WTC11 (cell line): Measurements from ENCODE around the gene SLC4A8.

Source experiments
- CTCF ChIP-seq: fragments of 200-600 bp; IDR thresholded peaks from 2 replicates; pipeline ENCODE4 v1.8.0; 2022; ENCODE audit warnings: antibody characterized with exemption
- KAT7 ChIP-seq: sonication (generic); formaldehyde crosslinking; IDR thresholded peaks from 2 replicates; pipeline ENCODE4 v1.8.1; 2023; ENCODE audit warnings: missing genetic modification reagents, mild to moderate bottlenecking, borderline replicate concordance
- MXD4 ChIP-seq: fragments of 250-450 bp; sonication (Bioruptor Pico); IDR thresholded peaks from 2 replicates; pipeline ENCODE4 v1.8.0; 2021; ENCODE audit warnings: mild to moderate bottlenecking, moderate library complexity, borderline replicate concordance
- NFYB ChIP-seq: sonication (generic); formaldehyde crosslinking; conservative IDR thresholded peaks from 2 replicates; pipeline ENCODE4 v1.8.0; 2022; ENCODE audit warnings: low read depth, missing genetic modification reagents
- NR1H2 ChIP-seq: sonication (generic); formaldehyde crosslinking; IDR thresholded peaks from 2 replicates; pipeline ENCODE4 v1.9.0; 2021; ENCODE audit warnings: mild to moderate bottlenecking, moderate library complexity, missing genetic modification reagents
- NR3C1 ChIP-seq: sonication (generic); formaldehyde crosslinking; conservative IDR thresholded peaks from 2 replicates; pipeline ENCODE4 v1.8.1; 2023; ENCODE audit warnings: low read depth, mild to moderate bottlenecking, missing genetic modification reagents
- SP1 ChIP-seq: sonication (generic); formaldehyde crosslinking; conservative IDR thresholded peaks from 2 replicates; pipeline ENCODE4 v1.8.1; 2022; ENCODE audit warnings: missing genetic modification reagents
- ZNF423 ChIP-seq: fragments of 250-450 bp; sonication (Bioruptor Pico); IDR thresholded peaks from 2 replicates; pipeline ENCODE4 v2.1.2; 2022; ENCODE audit warnings: mild to moderate bottlenecking, moderate library complexity
- TF ChIP-seq, protein P1 (sequence below): sonication (generic); formaldehyde crosslinking; IDR thresholded peaks from 2 replicates; pipeline ENCODE4 v1.8.0; 2023; ENCODE audit warnings: missing genetic modification reagents
- TF ChIP-seq, protein P2 (sequence below): sonication (generic); formaldehyde crosslinking; IDR thresholded peaks from 2 replicates; pipeline ENCODE4 v1.8.1; 2022; ENCODE audit warnings: low read depth, missing genetic modification reagents, borderline replicate concordance

GRCh38 chr12:51413791-51414190 is 10.8 kb upstream of the SLC4A8 start:
- no peak for TF ChIP-seq NR3C1 (CRISPR knock-in tag)
- no peak for TF ChIP-seq CTCF
- TF ChIP-seq, protein P1, sequence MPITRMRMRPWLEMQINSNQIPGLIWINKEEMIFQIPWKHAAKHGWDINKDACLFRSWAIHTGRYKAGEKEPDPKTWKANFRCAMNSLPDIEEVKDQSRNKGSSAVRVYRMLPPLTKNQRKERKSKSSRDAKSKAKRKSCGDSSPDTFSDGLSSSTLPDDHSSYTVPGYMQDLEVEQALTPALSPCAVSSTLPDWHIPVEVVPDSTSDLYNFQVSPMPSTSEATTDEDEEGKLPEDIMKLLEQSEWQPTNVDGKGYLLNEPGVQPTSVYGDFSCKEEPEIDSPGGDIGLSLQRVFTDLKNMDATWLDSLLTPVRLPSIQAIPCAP (CRISPR knock-in tag), result no peak
- TF ChIP-seq NFYB (CRISPR knock-in tag), result no peak
- no peak for TF ChIP-seq ZNF423
- no peak for TF ChIP-seq SP1 (CRISPR knock-in tag)
- TF ChIP-seq, protein P2, sequence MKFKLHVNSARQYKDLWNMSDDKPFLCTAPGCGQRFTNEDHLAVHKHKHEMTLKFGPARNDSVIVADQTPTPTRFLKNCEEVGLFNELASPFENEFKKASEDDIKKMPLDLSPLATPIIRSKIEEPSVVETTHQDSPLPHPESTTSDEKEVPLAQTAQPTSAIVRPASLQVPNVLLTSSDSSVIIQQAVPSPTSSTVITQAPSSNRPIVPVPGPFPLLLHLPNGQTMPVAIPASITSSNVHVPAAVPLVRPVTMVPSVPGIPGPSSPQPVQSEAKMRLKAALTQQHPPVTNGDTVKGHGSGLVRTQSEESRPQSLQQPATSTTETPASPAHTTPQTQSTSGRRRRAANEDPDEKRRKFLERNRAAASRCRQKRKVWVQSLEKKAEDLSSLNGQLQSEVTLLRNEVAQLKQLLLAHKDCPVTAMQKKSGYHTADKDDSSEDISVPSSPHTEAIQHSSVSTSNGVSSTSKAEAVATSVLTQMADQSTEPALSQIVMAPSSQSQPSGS (CRISPR knock-in tag), result no peak
- no peak for TF ChIP-seq KAT7
- no peak for TF ChIP-seq MXD4
- no peak for TF ChIP-seq NR1H2
